ENCODE data around the gene PAPPA.

DNA sequence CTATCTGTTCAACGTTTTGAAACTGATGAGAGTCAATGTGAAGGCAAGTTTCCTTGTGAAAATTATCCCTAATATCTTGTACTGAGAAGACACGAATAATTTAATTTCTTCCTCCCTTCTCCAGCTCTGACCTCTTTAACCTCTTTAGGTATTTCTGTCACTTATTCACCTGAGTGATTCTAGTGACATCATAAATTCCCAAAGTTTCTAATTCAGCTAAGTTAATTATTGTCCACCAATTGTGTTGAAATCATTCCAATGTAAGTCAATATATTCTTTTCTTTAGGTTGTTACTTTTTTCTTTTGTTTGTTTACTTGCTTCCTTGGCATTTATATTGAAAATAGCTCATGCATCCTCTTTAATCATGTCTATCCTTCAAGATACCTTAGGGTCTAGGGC lies 143.8 kb downstream of the PAPPA start:
- no peak for TF ChIP-seq POLR2AphosphoS5 (IDR thresholded peaks at IDR 0.05; ENCODE audit: borderline replicate concordance, low read depth, low read length)
- TF ChIP-seq EZH2 (IDR thresholded peaks at IDR 0.05) = no peak
